GM21576 (cell line): ENCODE measurements around the gene NINL.

Experiments used
- ATAC-seq: cut with Tn5 transposase; IDR thresholded peaks from one replicate; pipeline ENCODE4 v1.9.1; 2021; ENCODE audit warnings: mild to moderate bottlenecking, moderate library complexity; ENCODE audit not compliant: unreplicated experiment

Gene NINL

GRCh38 chr20:25468126-25469075 lies 116.9 kb downstream of the NINL start:
- no peak for ATAC-seq

- no peak for ATAC-seq
These were observed 117.9 kb downstream of the NINL start for GRCh38 chr20:25467441-25467840.

GRCh38 chr20:25466846-25467245 lies 118.5 kb downstream of the NINL start:
- ATAC-seq, result no peak

- no peak for ATAC-seq
These were observed 119.8 kb downstream of the NINL start for GRCh38 chr20:25465243-25466135.

- no peak for ATAC-seq
These were observed 120.7 kb downstream of the NINL start for GRCh38 chr20:25464501-25465242.

- no peak for ATAC-seq
These were observed 123.4 kb downstream of the NINL start for GRCh38 chr20:25461786-25462545.

- ATAC-seq, result no peak
These were observed 124.1 kb downstream of the NINL start for GRCh38 chr20:25461281-25461650.

GRCh38 chr20:25460566-25461280 lies 124.6 kb downstream of the NINL start:
- ATAC-seq, result no peak

- no peak for ATAC-seq
These were observed 125.3 kb downstream of the NINL start for GRCh38 chr20:25459916-25460535.

- no peak for ATAC-seq
These were observed 126.1 kb downstream of the NINL start for GRCh38 chr20:25459111-25459830.

GRCh38 chr20:25457886-25458680 lies 127.2 kb downstream of the NINL start:
- no peak for ATAC-seq

- ATAC-seq, result no peak
These were observed 131.0 kb downstream of the NINL start for GRCh38 chr20:25454153-25454900.

- no peak for ATAC-seq
These were observed 132.1 kb downstream of the NINL start for GRCh38 chr20:25453035-25453810.

- no peak for ATAC-seq
These were observed 133.0 kb downstream of the NINL start for GRCh38 chr20:25452333-25452732.

- ATAC-seq, result no peak
These were observed 137.7 kb downstream of the NINL start for GRCh38 chr20:25447671-25448070.

- no peak for ATAC-seq
These were observed 140.8 kb downstream of the NINL start for GRCh38 chr20:25444556-25444955.
